Measurements from ENCODE around the gene FMR1NB.

- TF ChIP-seq CTCF (IDR thresholded peaks at IDR 0.05) (no peak), POLR2A (IDR thresholded peaks at IDR 0.05) (no peak)
These were observed 43.5 kb downstream of the FMR1NB start for GRCh38 chrX:148024425-148025148.
